NT2/D1 (cell line): ENCODE data around the gene CD1B.

Source experiments
- SUZ12 ChIP-seq: IDR thresholded peaks from 2 replicates; pipeline ENCODE4 v1.6.1; 2011; ENCODE audit not compliant: insufficient read length, insufficient read depth; ENCODE audit errors: extremely low read depth
- YY1 ChIP-seq: IDR thresholded peaks from 2 replicates; pipeline ENCODE4 v1.6.1; 2011; ENCODE audit not compliant: insufficient read length, insufficient read depth
- ZNF274 ChIP-seq: IDR thresholded peaks from 2 replicates; pipeline ENCODE4 v1.6.1; 2011; ENCODE audit warnings: mild to moderate bottlenecking, low read depth, low read length

- TF ChIP-seq YY1 (no peak), ZNF274 (no peak), SUZ12 (no peak)
Observed at GRCh38 chr1:158289811-158290210, 41.5 kb downstream of the CD1B start, which contains the start of gene CD1C.
